Right lobe of liver (tissue), 6 donors: Measurements from ENCODE around the gene HELZ. TPM values are rescaled to one million over a fixed set of nuclear protein-coding genes. Genes with fewer than 3 reads are reported as not detected.
"Not testable (repeated sequence)": the region's sequence is repeated elsewhere in the genome, so short reads cannot be mapped to it uniquely, and the experiment has no call there.

Experiments
- ATAC-seq, 4 donors: fragments of 200-7000 bp; cut with Tn5 transposase; one replicate each; pipeline ENCODE4 v1.9.1; 2020; ENCODE audit warnings: mild to moderate bottlenecking in 4 of 4, moderate library complexity in 4 of 4
- DNase-seq, 3 donors: peaks; one replicate each; pipeline ENCODE4 v3.0.0-alpha.2; 2020
- H3K27ac ChIP-seq, 3 donors: fragments of 200-600 bp; one replicate each; pipeline ENCODE4 v1.8.0; 2022
- H3K27me3 ChIP-seq, 2 donors: fragments of 200-600 bp; one replicate each; pipeline ENCODE4 v1.8.0; 2022
- H3K36me3 ChIP-seq, 4 donors: fragments of 200-600 bp; sonication (generic) in 1 of 4; one replicate each; pipeline versions ENCODE4 v1.5.1 to v1.8.0; 2017 to 2022; ENCODE audit warnings: control low read depth in 1 of 4
- H3K4me1 ChIP-seq, 4 donors: fragments of 200-600 bp; sonication (generic) in 1 of 4; one replicate each; pipeline versions ENCODE4 v1.5.1 to v1.8.0; 2017 to 2022; ENCODE audit warnings: control low read depth in 1 of 4
- H3K4me3 ChIP-seq, 3 donors: fragments of 200-600 bp; one replicate each; pipeline ENCODE4 v1.8.0; 2022
- H3K9me3 ChIP-seq, 4 donors: fragments of 200-600 bp; sonication (generic) in 1 of 4; one replicate each; pipeline versions ENCODE4 v1.5.1 to v1.8.0; 2017 to 2022; ENCODE audit warnings: control low read depth in 1 of 4
- POLR2A ChIP-seq: fragments of 450-650 bp; IDR thresholded peaks from one replicate; pipeline ENCODE4 v1.6.1; 2017; ENCODE audit warnings: antibody characterized with exemption, mild to moderate bottlenecking
- WGBS: methylation state at CpG from one replicate; pipeline ENCODE4 v1.1.6; 2018; ENCODE audit warnings: low coverage, low lambda C conversion rate; ENCODE audit not compliant: insufficient coverage; ENCODE audit errors: missing lambda C conversion rate; 5-methylcytosine and 5-hydroxymethylcytosine counted together
- intact Hi-C, 2 donors: fragments of 100-400 bp; cut with DNase I; formaldehyde crosslinking; loops; one replicate each; pipeline versions ENCODE4 v1.11.2 to v1.14.1; 2022
- total RNA-seq, 6 experiments: library from RNA; depleted of rRNA in 2 of 6; stranded (reverse); fragments of >200 nt in 2 of 6; fragmentation: NEBNext Ultra II Directional in 3 of 6; extraction: Animal tissue kit (Norgen Biotek cat#: 25700) in 3 of 6; gene quantifications; one replicate each; pipeline versions ENCODE4 v1.1.0 to v1.2.4, GENCODE V29; 2016 to 2023
- TF ChIP-seq, protein P1 (sequence below), 4 donors: fragments of 200-600 bp in 3 of 4; fragments of 450-650 bp in 1 of 4; IDR thresholded peaks; one replicate each; pipeline versions ENCODE4 v1.5.1 to v1.8.0; 2016 to 2022; ENCODE audit warnings: antibody characterized with exemption in 4 of 4, mild to moderate bottlenecking in 2 of 4
- donor health status: DM: no; HTN: yes; CAD: no.
- donor health status: DM: no; HTN: no; CAD: no.
- donor health status: DM: no; HTN: no; CAD: no.
- donor health status: DM: no; HTN: yes; CAD: no.
- donor health status: DM: no; HTN: yes; CAD: no.

The HELZ gene
- total RNA-seq, 6 experiments from 2014 or later, result 24.2 to 33.6 (median 30.9) TPM

DNA sequence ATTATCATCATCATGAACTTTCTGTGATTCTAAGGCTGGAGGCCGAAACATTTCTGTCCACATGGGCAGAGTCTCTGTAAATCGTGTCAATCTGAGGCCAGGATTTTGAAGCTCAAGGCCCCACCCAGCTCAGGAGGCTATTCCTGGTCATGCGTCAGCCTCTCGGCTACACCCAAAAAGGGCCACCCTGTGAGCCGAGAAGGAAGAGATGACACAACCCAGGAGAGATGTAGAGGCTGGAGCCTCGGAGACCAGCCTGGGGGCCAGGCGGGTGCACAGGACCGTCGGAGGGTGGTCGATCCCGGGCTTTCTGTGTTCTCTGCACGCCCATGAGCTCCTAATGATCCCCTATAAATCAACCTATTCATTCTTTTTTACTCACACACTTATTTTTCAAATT is 201.7 kb downstream of the HELZ start:
- TF ChIP-seq POLR2A, result no peak
- TF ChIP-seq, protein P1, sequence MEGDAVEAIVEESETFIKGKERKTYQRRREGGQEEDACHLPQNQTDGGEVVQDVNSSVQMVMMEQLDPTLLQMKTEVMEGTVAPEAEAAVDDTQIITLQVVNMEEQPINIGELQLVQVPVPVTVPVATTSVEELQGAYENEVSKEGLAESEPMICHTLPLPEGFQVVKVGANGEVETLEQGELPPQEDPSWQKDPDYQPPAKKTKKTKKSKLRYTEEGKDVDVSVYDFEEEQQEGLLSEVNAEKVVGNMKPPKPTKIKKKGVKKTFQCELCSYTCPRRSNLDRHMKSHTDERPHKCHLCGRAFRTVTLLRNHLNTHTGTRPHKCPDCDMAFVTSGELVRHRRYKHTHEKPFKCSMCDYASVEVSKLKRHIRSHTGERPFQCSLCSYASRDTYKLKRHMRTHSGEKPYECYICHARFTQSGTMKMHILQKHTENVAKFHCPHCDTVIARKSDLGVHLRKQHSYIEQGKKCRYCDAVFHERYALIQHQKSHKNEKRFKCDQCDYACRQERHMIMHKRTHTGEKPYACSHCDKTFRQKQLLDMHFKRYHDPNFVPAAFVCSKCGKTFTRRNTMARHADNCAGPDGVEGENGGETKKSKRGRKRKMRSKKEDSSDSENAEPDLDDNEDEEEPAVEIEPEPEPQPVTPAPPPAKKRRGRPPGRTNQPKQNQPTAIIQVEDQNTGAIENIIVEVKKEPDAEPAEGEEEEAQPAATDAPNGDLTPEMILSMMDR (IDR thresholded peaks at IDR 0.05), result no peak
- ATAC-seq (no peak), DNase-seq (no peak)
- Histone ChIP-seq H3K4me3 (no peak overlapping the region), H3K27ac (no peak overlapping the region), H3K4me1 (no peaks in the 10 kb centered on the region), H3K27me3 (no peaks in the 10 kb centered on the region), H3K9me3 (no peaks in the 10 kb centered on the region), H3K36me3 (no peaks in the 10 kb centered on the region)
- intact Hi-C loops, result no loop called here
- WGBS, result 85% methylated on average over 6 of the region's 12 CpGs

DNA sequence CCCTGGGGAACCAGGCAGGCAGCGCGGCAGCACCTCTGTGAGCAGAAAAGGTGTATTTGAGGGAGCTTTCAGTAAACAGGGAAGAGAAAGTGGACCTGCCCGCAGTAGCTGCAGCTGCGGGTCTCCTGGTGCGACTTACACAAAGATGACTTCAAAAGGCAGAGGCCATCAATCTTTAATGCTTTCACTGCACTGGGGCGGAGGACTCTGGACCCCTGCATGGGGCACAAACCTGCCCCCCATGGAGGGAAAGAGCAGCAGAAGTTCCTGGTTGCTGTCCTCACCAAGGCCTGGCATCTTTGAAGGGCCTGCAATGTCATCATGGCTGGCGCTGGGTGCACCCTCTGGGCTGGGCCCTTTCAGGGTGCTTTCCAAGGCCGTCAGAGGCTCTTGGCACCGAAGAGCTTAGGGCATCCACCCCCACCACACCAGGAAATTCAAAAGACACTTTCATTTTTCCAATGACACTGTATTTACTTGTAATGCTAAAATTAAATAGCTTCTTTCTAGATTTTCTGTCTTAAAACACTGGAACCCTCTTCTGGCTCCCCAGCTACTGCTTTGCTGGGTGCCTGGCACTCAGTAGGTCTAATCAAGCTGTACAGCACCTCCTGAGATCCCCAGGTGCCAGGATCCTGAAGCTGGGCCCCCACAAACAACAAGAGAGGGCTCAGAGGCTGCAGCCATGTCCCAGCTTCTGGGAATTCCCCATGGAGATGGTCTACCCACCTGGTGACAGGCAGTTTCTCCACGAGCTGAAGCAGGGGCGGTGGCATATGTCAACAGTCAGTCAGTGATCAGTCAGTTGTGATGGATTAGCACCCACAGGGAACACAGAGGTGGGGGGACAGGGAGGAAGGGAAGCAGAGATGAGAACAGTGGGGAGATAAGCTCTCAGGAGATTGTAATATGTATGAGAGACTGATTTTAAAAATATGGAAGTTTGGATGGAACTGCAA is 202.8 kb downstream of the HELZ start:
- H3K4me3 ChIP-seq, result no peak overlapping the region
- H3K4me1 ChIP-seq, result no peaks in the 10 kb centered on the region
- TF ChIP-seq POLR2A, result no peak
- TF ChIP-seq, protein P1 (IDR thresholded peaks at IDR 0.05), result no peak
- peak in 1 of 4 donors; percentile 56 for ATAC-seq
- no peak for DNase-seq
- no peak overlapping the region for H3K27ac ChIP-seq
- WGBS, result 45% methylated on average over 4 of the region's 11 CpGs
- intact Hi-C loops, result no loop called here
- H3K36me3 ChIP-seq, result no peaks in the 10 kb centered on the region
- H3K27me3 ChIP-seq, result no peaks in the 10 kb centered on the region
- H3K9me3 ChIP-seq, result no peaks in the 10 kb centered on the region

- Histone ChIP-seq H3K4me3 (no peak overlapping the region), H3K4me1 (no peaks in the 10 kb centered on the region), H3K36me3 (no peaks in the 10 kb centered on the region), H3K27ac (no peak overlapping the region), H3K27me3 (no peaks in the 10 kb centered on the region), H3K9me3 (no peaks in the 10 kb centered on the region)
- ATAC-seq (no peak), DNase-seq (no peak)
- WGBS, result 65% methylated on average over 4 of the region's 7 CpGs
- TF ChIP-seq POLR2A, result no peak
- intact Hi-C loops, result no loop called here
Measured at GRCh38 chr17:67041531-67041930, 203.5 kb downstream of the HELZ start.

- H3K4me3 ChIP-seq, H3K9me3 ChIP-seq, H3K36me3 ChIP-seq, H3K27me3 ChIP-seq, ATAC-seq, DNase-seq, intact Hi-C loops, H3K27ac ChIP-seq, H3K4me1 ChIP-seq: not testable (repeated sequence)
- WGBS, result 80% methylated on average over 4 of the region's 5 CpGs
Measured at GRCh38 chr17:67041119-67041518, 203.9 kb downstream of the HELZ start.

- Histone ChIP-seq H3K9me3 (no peaks in the 10 kb centered on the region), H3K4me3 (no peak overlapping the region), H3K27me3 (no peaks in the 10 kb centered on the region), H3K4me1 (no peaks in the 10 kb centered on the region), H3K27ac (no peak overlapping the region), H3K36me3 (no peaks in the 10 kb centered on the region)
- TF ChIP-seq POLR2A, result no peak
- TF ChIP-seq, protein P1 (IDR thresholded peaks at IDR 0.05), result no peak
- intact Hi-C loops, result no loop called here
- DNase-seq (no peak), ATAC-seq (no peak)
- WGBS, result 66% methylated on average over 3 of the region's 6 CpGs
Measured at GRCh38 chr17:67040652-67041051, 204.3 kb downstream of the HELZ start.
